PC-3 (cell line): ENCODE data around the gene SLC7A1.
"Not testable (repeated sequence)": the region's sequence is repeated elsewhere in the genome, so short reads cannot be mapped to it uniquely, and the experiment has no call there.

Experiments used
- EZH2 ChIP-seq: fragments of 300-600 bp; sonication (generic); IDR thresholded peaks from one replicate; pipeline ENCODE4 v1.6.1; 2017; ENCODE audit warnings: antibody characterized with exemption, mild to moderate bottlenecking, low read length; ENCODE audit not compliant: unreplicated experiment
- EZH2phosphoT487 ChIP-seq: fragments of 300-600 bp; sonication (generic); IDR thresholded peaks from 2 replicates; pipeline ENCODE4 v1.6.1; 2018; ENCODE audit warnings: mild to moderate bottlenecking, antibody characterized with exemption, low read length, borderline replicate concordance
- TF ChIP-seq, protein P1 (sequence below): fragments of 300-600 bp; sonication (generic); conservative IDR thresholded peaks from 2 replicates; pipeline ENCODE4 v1.5.1; 2017; ENCODE audit warnings: antibody characterized with exemption, low read depth, mild to moderate bottlenecking, low read length

DNA sequence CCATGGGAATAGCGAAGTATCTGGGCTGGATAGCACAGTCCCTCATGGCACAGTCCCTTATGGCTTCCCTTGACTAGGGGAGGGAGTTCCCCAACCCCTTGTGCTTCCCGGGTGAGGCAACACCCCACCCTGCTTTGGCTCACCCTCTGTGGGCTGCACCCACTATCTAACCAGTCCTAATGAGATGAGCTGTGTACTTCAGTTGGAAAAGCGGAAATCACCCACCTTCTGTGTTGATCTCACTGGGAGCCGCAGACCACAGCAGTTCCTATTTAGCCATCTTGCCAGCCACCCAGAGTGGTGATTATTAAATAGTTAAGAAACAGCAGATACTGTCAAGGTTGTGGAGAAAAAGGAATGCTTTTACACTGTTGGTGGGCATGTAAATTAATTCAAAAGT lies 41.3 kb upstream of the SLC7A1 start:
- TF ChIP-seq, protein P1, sequence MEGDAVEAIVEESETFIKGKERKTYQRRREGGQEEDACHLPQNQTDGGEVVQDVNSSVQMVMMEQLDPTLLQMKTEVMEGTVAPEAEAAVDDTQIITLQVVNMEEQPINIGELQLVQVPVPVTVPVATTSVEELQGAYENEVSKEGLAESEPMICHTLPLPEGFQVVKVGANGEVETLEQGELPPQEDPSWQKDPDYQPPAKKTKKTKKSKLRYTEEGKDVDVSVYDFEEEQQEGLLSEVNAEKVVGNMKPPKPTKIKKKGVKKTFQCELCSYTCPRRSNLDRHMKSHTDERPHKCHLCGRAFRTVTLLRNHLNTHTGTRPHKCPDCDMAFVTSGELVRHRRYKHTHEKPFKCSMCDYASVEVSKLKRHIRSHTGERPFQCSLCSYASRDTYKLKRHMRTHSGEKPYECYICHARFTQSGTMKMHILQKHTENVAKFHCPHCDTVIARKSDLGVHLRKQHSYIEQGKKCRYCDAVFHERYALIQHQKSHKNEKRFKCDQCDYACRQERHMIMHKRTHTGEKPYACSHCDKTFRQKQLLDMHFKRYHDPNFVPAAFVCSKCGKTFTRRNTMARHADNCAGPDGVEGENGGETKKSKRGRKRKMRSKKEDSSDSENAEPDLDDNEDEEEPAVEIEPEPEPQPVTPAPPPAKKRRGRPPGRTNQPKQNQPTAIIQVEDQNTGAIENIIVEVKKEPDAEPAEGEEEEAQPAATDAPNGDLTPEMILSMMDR = not testable (repeated sequence)
- not testable (repeated sequence) for TF ChIP-seq EZH2, EZH2phosphoT487
